ENCODE results near the gene ERG.

Gene ERG

DNA sequence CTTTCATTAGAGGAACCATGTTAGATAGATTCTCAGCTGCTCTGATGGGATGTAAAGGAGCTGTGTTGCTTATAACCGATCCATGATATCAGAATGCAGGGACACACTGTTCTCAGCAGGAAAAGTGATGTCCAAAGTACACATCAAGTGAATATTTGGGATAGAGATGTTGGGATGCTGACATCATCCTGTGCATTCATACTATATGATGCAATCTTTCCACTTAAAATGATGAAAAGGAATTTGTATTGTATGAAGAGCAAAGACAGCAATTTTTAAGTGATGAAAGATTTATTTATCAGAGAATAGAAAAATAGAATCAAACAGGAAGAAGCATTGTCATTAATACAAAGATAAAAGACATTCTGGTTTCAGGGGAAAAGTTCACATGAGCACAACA is 110.1 kb downstream of the ERG start:
- DNase-seq, result no peak

DNA sequence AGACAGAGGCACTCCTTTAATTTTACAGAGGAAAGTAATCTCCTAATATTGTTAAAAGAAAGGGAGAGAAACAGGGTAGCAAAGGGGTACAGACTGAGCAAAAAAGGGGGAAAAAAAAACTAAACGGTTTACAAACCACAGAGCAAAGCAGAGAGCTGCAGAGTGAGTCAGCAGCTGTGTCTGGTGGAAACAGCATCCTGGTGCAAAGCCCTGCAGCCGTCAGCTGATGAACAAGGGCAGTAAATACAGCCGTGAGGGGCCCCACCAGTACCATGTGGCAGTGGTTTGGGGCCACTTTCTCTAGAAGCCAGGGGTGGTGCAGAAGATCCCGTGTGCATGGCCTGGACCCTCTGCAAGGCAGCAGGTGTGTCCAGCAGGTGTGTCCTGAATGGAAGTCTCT is 111.3 kb downstream of the ERG start:
- DNase-seq, result no peak

DNA sequence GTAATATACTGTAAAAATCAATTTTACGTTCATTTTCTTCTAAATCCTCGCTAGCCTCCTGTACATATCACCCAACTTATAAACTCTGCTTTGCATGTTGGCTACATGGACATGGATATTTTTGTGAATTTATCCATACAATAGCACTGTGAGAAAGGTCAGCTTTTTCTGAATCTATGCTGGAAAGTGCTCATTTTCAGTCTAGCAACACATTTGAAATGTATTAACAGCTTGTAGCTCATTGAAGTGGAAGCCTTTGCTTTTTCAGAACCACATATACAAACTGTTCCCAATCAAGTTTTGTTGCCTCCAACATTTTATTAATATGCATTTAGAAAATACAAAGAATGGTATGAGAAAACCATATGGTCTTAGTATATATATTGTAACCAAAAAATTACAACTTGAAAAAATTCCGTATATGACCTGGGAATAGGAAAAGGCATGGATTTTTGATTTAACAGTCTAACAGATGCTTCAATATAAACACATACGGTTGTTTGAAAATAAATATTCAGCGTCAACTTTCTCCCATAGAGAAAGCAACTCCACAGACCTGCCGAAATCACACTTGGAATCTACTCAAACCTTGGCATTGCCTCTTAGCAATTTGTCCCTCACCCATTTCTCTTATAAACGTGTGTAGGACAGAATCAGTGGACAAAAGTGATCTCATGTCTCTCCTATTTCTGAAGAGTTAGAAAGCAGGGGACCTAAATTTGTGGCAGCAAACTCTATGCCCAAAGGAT is 112.7 kb downstream of the ERG start:
- no peak for DNase-seq

DNA sequence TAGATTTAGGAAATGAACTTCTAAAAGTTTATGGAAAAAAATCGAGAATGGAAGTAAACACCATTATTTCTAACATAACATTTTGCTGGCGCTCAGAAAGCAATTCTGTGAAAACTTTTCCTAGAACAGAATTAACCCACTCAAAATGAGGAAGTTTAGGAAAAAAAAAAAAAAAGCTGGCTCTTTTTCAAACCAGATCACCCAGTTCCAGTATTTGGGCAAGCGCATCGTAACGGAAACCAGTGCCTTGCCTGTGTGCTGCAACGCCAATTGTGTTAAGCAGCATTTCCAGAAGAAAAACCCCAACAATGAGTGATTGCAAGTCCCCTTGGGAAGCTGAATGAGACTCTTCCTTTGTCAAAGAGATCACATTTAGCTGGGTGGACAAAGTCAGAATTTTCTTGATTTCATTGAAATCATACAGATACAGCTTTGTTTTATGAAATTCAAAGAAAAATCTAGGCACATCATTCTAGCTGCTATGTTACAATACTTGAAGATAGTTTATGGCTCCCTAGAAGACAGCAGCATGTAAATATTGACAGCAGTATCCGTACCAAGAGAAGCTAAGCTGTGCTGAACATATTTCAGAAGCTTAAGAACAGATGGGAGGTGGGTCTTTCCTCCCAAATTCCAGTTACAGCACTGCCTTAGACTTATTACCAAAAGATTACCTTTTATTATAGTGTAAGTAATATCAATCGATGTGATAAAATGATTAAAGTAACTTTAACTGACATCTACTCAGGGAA is 113.4 kb downstream of the ERG start:
- no peak for DNase-seq

DNA sequence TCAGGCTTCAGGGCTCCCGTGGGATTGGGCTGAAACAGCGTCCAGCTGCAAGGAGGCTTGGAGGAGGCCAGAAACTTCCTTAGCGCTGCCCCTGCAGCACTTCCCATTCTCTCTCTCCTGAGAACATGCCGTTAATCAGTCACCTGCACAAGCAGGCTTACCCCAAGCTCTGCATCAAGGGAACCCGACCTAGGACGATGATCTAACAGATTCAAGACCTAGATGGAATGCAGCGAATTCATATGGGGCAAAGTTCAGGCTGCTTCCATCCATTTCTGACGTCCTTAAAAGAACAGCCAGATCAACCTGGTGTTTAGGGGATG is 114.1 kb downstream of the ERG start:
- no peak for DNase-seq

DNA sequence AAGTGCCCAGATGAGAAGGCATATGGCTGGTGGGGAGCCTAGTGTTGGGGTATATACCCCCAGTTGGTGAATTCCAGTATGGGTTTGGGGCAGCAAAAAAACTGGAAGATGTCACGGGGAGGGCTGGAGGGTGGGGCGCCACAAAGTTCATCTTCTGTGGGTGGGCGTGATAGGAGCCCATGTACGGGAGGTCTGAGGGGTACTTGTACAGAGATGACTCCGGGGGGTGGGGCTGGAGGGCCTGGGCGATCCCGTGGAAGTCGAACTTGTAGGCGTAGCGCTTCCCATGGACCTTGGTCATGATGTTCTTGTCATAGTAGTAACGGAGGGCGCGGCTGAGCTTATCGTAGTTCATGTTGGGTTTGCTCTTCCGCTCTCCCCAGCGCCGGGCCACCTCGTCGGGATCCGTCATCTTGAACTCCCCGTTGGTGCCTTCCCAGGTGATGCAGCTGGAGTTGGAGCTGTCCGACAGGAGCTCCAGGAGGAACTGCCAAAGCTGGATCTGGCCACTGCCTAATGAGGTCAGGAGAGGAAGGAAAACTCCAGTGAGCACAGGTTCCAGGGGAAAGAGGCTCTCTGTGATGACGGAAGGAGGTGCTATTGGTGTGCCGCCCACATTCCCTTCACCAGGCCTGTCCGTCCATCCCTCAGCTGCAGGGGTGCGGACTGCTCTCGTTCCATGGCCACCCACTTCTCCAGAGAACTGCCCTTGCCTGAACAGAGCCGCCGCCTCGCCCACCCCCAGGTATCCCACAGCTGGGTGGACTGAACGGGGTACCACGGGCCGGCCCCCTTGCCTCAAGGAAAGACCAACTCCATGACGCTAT is 114.7 kb downstream of the ERG start:
- no peak for DNase-seq

DNA sequence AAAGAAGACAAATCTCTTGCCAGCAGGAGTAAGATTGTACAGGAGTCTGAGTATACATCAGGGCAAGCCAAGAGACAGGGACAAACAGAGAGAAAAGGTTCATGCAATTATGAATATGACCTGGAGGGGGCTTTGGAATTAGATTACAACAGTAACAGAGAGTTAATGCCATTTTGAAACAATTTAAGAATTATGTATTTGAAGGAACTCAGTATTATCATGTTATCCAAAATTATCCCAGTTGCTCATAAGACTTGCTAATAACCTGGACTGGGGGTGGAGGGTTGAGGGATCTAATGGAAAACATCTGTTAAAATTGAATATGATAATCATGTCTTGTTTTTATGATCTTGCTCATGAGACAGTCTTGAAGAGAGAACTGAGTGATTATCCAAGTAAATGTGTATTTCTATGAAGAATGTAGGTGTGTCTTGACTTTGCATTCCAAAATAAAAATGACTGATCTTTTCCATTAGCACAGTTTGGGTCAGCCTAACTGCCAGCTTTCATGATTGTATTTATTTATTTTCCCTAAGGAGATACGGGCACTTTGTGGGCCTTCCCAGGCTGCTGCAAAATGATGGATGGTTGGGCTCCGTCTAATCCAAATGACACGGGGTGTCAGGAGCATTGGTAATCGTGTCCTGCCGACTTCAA is 117.7 kb downstream of the ERG start:
- no peak for DNase-seq

DNA sequence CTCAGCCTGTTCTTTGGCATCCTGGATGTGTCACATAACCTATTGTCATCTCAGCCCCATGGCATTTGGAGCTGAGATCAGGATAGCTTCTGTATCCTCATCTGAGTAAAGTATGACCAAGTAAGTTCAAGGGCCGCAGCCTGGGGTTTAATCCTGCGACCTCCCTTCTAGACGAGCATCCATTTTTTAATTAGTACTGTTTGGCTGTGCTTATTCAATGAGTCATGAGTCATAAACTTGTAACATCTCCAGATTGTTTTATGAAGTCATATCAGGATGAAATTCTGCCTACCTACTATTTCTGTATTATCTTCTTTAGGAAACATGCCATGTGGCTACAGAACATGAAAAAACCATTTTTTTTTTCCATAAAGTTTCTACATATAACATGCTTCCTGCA is 119.1 kb downstream of the ERG start:
- DNase-seq, result no peak

DNA sequence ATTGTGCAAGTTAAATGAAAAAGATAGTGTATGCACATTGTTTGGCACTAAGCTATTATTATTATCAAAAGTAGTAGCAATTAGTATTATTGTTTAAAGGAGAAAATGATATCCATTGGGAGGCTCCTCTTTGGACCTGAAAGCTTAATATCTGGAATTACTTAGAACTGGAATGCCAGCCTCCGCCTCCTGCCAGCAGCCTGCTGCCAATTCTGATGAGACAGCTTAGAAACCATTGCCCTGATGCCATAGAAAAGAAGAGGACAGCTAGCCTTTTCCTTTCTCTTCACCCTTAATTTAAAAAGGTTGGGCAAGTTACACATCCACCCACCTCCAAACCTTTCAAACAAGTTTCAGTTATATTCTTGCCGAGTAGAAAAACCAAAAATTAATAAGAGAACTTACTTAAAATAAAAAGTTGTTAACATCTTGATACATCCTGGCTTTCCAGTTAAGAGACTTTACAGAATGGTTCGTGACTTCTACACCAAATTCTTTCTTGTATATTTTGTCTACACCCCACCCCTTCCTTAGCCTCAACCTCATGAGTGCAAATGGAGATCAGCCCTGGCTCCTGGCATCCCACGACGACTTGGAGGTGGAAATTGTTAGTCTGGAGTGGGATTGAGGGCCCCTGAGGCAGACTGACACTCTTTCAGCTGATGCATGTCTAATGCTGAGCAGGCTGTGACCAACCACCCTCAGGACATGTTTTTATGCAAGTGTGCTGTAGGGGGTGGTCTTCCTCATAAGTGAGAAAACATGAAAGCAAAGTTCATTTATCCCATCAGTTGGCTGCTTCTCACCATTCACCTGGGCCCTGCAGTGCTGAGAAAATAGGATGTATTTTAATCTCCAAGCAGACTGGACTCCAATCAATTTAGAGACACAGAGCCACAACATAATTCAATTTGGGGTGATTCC is 120.8 kb downstream of the ERG start:
- no peak for DNase-seq

DNA sequence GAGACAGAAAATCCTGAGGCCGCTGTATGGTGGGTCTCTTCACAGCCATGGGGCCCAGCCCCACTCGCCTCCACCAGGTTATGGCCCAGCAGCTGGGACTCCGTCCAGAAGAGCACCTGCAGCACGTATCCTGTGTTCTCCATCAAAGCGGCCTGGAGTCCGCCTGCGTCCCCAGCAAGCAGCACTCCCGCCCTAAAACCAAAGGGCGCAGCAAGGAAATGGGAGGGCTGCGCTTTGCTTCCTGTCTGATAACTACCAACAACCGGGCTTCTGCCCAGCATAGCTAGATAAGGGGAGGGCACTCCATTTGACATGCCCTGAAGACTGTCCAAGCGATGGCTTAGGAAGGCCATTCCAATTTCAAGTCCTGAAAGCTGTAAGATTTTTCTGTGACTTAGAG is 121.6 kb downstream of the ERG start:
- DNase-seq, result no peak

DNA sequence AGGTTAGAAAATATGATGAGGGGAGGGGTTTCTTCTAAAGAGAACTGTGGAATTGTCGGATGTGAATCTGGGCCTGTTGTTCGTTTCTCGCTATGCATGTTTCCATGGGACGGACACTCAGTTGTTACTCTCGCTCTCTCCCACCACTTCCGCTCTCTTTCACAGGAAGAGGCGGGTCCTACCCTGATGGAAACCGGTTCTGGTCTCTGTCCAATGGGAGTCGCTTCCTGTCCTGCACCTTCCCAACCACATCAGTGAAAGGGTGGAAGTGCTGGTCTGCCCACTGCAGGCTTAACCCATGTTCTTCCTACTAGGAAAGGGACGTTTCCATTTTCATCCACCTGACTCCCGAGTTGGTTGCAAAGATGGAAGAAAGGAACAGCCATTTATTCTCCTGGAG is 122.0 kb downstream of the ERG start:
- no peak for DNase-seq

DNA sequence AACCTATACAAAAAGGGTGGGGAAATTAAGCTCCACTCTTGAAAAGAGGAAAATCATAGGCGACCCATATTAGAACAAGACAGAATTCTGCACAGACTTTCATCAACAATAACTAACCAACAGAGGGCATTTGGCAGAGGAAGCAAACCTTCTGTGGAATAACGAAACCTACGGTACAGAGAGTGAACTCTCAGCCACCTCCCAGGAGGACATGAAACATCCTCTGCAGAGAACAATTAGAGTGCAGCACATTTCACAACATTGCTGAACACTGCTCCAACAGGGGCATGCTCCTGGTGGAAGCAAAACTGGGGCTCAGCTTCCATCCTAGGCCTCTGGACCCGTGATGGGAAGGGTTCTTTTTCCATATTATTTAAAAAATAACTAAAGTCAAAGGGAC is 130.6 kb downstream of the ERG start:
- DNase-seq, result no peak

DNA sequence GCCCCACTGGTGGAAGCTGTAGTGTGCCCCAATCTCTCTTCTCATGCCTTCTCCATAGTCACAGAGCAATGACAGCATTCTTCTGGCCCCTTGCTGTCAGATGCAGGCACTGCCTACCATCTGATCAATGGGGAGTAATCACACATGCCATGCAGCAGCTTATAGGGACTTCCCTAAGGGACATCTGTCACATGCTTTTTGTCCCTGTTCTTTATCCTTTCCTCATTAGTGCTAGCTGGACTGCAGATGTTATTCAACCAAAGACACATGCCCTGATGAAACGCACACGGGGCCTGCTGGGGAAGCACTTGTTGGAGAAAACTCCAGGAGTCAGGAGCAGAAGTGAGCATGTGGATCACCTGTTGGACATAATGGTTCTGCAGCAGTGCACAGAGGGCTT is 132.8 kb downstream of the ERG start:
- no peak for DNase-seq

DNA sequence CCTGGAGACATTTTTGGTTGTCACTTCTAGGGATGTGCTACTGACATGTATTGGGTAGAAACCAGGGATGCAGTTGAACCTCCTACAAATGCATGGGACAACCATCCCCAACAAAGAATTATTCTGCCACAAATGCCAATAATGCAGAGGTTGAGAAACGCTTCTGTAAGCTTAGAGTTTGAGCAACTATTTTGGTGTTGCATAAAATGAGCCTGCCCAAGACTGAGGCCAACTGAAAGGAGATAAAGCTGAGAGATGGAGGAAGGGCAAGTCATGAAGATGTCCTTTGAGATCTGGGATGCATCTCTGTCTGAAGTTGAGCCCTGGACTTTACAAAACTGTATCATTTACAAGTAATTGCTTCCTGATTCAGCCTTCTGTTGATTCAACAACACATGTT is 134.6 kb downstream of the ERG start:
- DNase-seq, result no peak

DNA sequence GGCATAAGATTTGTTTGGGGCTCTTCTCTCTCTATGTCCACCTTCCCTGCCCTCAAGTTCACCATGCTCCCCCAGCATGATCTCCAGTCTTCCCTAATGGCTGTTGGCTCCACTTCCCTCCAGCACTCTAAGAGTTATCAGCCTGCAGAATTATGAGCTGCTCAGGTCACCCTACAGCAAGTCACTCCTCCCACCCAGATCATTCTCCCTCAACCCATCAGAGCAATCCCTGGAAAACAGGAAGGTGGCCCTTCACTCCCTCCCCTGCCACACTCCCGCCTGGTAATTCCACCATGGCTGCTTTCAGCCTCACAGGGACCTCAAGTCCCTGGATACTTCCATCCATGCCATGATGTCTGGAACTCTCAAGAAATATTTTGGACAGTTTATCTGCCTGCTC is 137.0 kb downstream of the ERG start:
- no peak for DNase-seq

DNA sequence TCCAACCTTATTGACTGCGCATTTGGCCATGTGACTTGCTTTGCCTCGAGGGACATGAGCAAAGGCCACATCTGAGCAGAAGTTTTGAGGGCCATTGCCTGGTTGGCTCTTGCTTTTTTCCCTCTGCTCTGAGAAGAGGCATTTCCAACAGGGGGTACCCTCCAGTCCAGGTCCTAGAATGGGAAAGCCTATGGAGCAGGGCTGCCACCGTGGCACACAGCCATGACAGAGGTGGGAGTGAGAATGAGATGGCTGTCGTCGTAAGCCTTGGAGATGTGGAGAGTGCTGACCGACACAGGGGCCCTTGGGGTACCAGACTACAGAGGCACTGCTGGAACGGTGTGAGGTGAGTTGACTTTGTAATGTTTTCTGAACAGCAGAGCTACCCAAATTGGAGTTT is 138.4 kb downstream of the ERG start:
- DNase-seq, result no peak

DNA sequence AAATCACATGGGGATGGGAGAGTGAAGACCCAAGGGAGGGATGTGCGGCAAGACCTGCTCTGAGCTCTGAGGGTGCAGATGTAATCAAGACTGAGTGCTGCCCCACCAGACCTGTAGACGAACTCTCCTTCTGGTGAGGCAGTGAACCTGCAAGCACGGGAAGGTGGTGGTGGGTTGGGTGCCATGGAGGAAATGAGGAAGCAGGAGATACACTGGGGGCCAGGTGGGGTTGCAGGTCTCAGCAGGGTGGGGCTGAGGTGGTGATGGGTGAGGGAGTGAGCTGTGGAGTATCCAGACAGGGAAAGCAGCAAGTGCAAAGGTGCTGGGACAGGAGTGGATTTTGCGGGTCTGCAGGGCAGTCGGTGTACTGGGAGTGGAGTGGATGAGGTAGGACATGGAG is 139.2 kb downstream of the ERG start:
- no peak for DNase-seq

DNA sequence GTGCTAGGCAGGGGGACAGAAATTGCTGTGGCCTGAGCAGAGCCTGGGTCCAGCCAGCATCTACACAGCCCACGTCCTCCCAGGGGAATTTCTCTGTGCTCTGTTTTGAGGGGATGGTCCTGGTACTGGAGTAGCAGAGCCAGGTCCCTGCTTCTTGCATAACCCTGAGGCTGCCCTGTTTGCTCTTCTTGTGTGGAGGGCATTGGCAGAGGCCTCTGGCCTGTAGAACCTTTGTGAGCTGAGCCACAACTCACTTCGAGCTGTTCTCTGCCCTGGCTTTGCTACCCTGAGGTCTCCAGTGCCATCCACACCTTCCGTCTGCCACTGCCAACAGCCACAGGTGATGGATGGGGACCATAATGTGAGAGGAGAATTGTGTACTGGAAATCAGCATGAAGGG is 139.6 kb downstream of the ERG start:
- DNase-seq, result no peak

DNA sequence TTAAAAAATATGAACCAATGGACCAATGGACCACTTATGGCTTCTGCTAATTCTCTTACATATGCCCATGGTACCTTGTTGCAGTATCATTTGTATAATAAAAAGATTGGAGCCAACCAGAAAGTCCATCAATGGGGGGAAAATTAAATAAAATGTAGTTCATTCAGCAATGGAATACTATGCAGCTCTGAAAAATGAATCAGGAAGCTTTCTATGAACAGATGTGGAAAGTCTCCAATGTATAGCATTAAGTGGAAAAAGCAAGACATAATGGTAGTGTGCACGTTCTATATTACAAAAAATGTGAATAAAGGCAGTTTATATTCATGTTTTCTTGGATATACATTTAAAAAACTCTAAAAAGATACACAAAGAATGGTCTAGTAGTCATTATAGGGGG is 140.2 kb downstream of the ERG start:
- no peak for DNase-seq

DNA sequence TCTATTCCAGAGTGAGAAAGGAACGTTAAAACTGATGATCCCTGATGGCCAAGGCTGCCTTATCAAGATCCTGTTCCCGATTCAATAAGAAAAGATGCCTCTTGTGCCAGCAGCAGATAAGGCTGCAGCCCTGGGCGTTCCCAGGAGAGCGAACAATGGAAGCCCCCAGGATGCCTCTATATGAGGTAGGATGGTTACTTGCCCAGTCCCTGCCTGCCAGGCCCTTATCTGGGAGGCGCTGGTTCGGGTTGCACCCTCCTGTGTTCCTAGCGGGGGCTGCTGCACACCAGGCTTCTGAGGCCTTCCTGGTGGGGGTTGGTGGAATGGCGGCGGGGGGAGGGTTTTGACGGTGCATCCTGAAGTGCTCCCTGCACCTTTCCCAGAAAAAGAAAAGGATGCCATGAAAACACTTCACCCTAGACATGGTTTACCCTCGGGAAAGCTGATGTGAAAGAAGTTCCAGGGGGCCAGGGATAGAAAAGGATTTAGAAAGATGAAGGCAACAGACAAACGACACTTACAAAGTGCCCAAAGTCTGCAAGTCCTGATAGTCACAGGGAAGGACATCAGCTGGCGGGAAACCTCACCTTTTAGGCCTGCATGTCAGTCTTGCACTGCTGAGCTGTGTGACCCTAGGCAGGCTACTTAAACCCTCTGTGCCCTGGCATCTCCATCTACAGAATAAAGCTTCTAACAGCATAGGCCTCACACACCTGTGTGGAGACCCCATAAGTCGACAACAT is 141.2 kb downstream of the ERG start:
- no peak for DNase-seq

DNA sequence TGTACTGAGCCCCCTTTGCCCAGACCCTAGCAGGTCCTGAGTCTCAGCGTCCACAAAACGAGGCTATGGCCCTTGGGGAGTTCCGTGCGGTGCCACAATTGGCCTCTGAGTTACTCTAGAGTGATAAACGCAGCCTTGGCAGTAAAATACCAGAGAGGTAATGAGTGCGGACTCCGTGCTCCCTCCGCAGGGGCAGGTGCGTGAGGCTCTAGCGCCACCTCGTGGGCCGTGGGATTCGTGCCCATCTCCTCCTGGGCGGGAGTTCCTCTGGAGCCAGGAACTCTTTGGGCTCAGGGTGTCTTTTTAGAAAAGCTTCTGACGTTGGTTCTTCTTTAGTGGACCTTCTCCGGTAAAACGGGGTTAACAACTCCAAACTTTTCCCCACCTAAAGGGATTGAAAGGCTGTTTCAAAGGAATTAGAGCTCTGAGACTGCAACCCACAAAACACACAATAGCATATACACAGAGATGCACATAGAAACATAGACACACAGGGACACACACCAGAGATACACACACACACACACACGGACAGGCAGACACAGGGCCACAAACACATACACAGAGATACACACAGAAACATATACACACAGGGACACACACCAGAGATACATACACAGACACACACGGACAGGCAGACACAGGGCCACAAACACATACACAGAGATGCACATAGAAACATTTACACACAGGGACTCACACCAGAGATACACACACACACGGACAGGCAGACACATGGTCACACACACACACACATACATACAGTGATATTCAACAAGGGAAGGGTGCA is 142.1 kb downstream of the ERG start:
- DNase-seq, result no peak

Data from DMS79 (cell line).